MCF 10A (cell line): ENCODE results near the gene SLN. TPM values are rescaled to one million over a fixed set of nuclear protein-coding genes. Genes with fewer than 3 reads are reported as not detected.

Source experiments
- BruUV-seq: library from RNA; stranded (reverse); fragments of 400-500 nt; replicated peaks from 2 replicates; lab custom pipeline; 2021; lab: Mats Ljungman, UMichigan
- CTCF ChIA-PET: fragments of 300-600 bp; sonication (Branson Sonifier 250); formaldehyde crosslinking; extraction: SDS; loops from one replicate; lab custom pipeline; 2021; ENCODE audit warnings: antibody characterized with exemption, inconsistent platforms; lab: Yijun Ruan, JAX
- POLR2A ChIA-PET: fragments of 300-600, 350-650 bp; sonication (Branson Sonifier 250); formaldehyde crosslinking; extraction: SDS; loops from one replicate; lab custom pipeline; 2020; ENCODE audit warnings: antibody characterized with exemption, inconsistent platforms; lab: Yijun Ruan, JAX
- DNase-seq: peaks from one replicate; pipeline ENCODE4 v3.0.0-alpha.2; 2018; ENCODE audit not compliant: unreplicated experiment
- H3K27ac Mint-ChIP-seq: one replicate; pipeline ENCODE4 v1.8.0; 2022; ENCODE audit warnings: mild to moderate bottlenecking, low read depth, mixed read lengths; ENCODE audit not compliant: unreplicated experiment
- H3K27me3 Mint-ChIP-seq: one replicate; pipeline ENCODE4 v1.8.0; 2022; ENCODE audit warnings: mixed read lengths; ENCODE audit not compliant: insufficient read depth, unreplicated experiment
- H3K36me3 Mint-ChIP-seq: one replicate; pipeline ENCODE4 v1.8.0; 2022; ENCODE audit warnings: mild to moderate bottlenecking, moderate library complexity, mixed read lengths; ENCODE audit not compliant: insufficient read depth, unreplicated experiment
- H3K4me1 Mint-ChIP-seq: one replicate; pipeline ENCODE4 v1.8.0; 2022; ENCODE audit warnings: mixed read lengths; ENCODE audit not compliant: insufficient read depth, unreplicated experiment
- H3K4me3 Mint-ChIP-seq: one replicate; pipeline ENCODE4 v1.8.0; 2022; ENCODE audit warnings: mild to moderate bottlenecking, moderate library complexity, mixed read lengths; ENCODE audit not compliant: unreplicated experiment
- H3K9me3 Mint-ChIP-seq: one replicate; pipeline ENCODE4 v1.8.0; 2022; ENCODE audit warnings: mixed read lengths; ENCODE audit not compliant: unreplicated experiment
- CTCF ChIP-seq: fragments of 200-600 bp; IDR thresholded peaks from one replicate; pipeline ENCODE4 v1.8.0; 2022; ENCODE audit warnings: antibody characterized with exemption, mild to moderate bottlenecking; ENCODE audit not compliant: unreplicated experiment
- intact Hi-C: fragments of 100-400 bp; cut with micrococcal nuclease; formaldehyde crosslinking; loops from 2 replicates; pipeline ENCODE4 v1.14.1; 2022
- total RNA-seq: library from RNA; stranded (reverse); gene quantifications from 2 replicates; pipeline ENCODE4 v1.2.3, GENCODE V29; 2022

The SLN gene
- total RNA-seq, 1 experiment from 2014 or later: not detected

GRCh38 chr11:107683061-107683460, 28.8 kb downstream of the SLN start:
- H3K27ac Mint-ChIP-seq: no peak overlapping the region
- CTCF ChIA-PET: interaction anchor here (0.6 to 2.0 kb wide), 11 partner anchors 9 to 638 kb away, joined by 3 to 6 read pairs (median 4); no protein-coding TSS in a partner anchor
- intact Hi-C loops: no loop called here
- no peak for TF ChIP-seq CTCF
- H3K4me3 Mint-ChIP-seq: no peak overlapping the region
- peaks cover 12% of the 10 kb centered on the region for H3K27me3 Mint-ChIP-seq
- BruUV-seq: no TSS peak
- POLR2A ChIA-PET: no interaction called here
- H3K9me3 Mint-ChIP-seq: no peaks in the 10 kb centered on the region
- DNase-seq: no peak
- H3K4me1 Mint-ChIP-seq: no peaks in the 10 kb centered on the region
- no peaks in the 10 kb centered on the region for H3K36me3 Mint-ChIP-seq

DNA sequence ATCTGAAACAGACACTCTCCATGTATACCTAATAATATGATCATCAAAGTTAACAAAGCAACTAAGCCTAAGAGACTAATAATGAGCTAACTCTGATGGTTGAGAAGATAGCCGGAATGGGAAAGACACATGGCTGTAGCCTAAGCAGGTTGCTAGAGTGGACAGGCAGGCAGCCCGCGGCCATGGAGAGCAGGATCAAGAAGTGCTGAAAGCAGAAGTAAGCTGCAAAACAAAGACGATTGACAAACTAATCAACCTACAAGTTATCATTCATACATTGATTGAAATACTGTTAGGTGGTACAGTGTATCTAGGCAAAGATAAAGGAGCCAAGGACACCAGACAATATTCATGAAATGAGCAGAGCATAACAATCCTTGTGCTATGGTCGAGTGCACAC, 29.3 kb downstream of the SLN start:
- no peak for TF ChIP-seq CTCF
- Mint-ChIP-seq H3K27ac (no peak overlapping the region), H3K27me3 (peaks cover 12% of the 10 kb centered on the region), H3K9me3 (no peaks in the 10 kb centered on the region), H3K36me3 (no peaks in the 10 kb centered on the region), H3K4me1 (no peaks in the 10 kb centered on the region), H3K4me3 (no peak overlapping the region)
- no peak for DNase-seq
- intact Hi-C loops: no loop called here
- ChIA-PET CTCF (interaction anchor here (1.7 kb wide), 1 partner anchor 120 kb away, joined by 5 read pairs; no protein-coding TSS in a partner anchor), POLR2A (interaction anchor here (0.6 kb wide), 1 partner anchor 9 kb away, joined by 3 read pairs; no protein-coding TSS in a partner anchor)
- BruUV-seq: no TSS peak

- H3K4me1 Mint-ChIP-seq: no peaks in the 10 kb centered on the region
- POLR2A ChIA-PET: interaction anchor here (0.6 kb wide), 1 partner anchor 9 kb away, joined by 3 read pairs; no protein-coding TSS in a partner anchor
- intact Hi-C loops: no loop called here
- no peak overlapping the region for H3K4me3 Mint-ChIP-seq
- peaks cover 12% of the 10 kb centered on the region for H3K27me3 Mint-ChIP-seq
- no peak overlapping the region for H3K27ac Mint-ChIP-seq
- no TSS peak for BruUV-seq
- no peaks in the 10 kb centered on the region for H3K36me3 Mint-ChIP-seq
- no peaks in the 10 kb centered on the region for H3K9me3 Mint-ChIP-seq
- TF ChIP-seq CTCF: no peak
- no peak for DNase-seq
- CTCF ChIA-PET: interaction anchor here (1.0 to 1.7 kb wide), 2 partner anchors 89 to 119 kb away, joined by 3 to 5 read pairs; no protein-coding TSS in a partner anchor
These were observed 29.7 kb downstream of the SLN start for GRCh38 chr11:107682171-107682570.

- no peaks in the 10 kb centered on the region for H3K36me3 Mint-ChIP-seq
- H3K4me1 Mint-ChIP-seq: no peaks in the 10 kb centered on the region
- no TSS peak for BruUV-seq
- no peak overlapping the region for H3K27ac Mint-ChIP-seq
- no peak for DNase-seq
- intact Hi-C loops: no loop called here
- TF ChIP-seq CTCF: no peak
- POLR2A ChIA-PET: interaction anchor here (0.9 to 1.4 kb wide), 2 partner anchors 17 to 116 kb away, joined by 3 read pairs; no protein-coding TSS in a partner anchor
- no peak overlapping the region for H3K4me3 Mint-ChIP-seq
- CTCF ChIA-PET: interaction anchor here (0.8 to 1.2 kb wide), 4 partner anchors 9 to 91 kb away, joined by 3 to 7 read pairs (median 4); no protein-coding TSS in a partner anchor
- H3K9me3 Mint-ChIP-seq: no peaks in the 10 kb centered on the region
- peaks cover 12% of the 10 kb centered on the region for H3K27me3 Mint-ChIP-seq
These were observed 32.4 kb downstream of the SLN start for GRCh38 chr11:107679255-107680024.
